GM19324 (cell line): ENCODE data around the gene PLEKHS1.
"Not testable (repeated sequence)": the region's sequence is repeated elsewhere in the genome, so short reads cannot be mapped to it uniquely, and the experiment has no call there.

Source experiments
- ATAC-seq: cut with Tn5 transposase; IDR thresholded peaks from one replicate; pipeline ENCODE4 v1.9.1; 2021; ENCODE audit warnings: mild to moderate bottlenecking, moderate library complexity; ENCODE audit not compliant: unreplicated experiment, low FRiP score

The PLEKHS1 gene

DNA sequence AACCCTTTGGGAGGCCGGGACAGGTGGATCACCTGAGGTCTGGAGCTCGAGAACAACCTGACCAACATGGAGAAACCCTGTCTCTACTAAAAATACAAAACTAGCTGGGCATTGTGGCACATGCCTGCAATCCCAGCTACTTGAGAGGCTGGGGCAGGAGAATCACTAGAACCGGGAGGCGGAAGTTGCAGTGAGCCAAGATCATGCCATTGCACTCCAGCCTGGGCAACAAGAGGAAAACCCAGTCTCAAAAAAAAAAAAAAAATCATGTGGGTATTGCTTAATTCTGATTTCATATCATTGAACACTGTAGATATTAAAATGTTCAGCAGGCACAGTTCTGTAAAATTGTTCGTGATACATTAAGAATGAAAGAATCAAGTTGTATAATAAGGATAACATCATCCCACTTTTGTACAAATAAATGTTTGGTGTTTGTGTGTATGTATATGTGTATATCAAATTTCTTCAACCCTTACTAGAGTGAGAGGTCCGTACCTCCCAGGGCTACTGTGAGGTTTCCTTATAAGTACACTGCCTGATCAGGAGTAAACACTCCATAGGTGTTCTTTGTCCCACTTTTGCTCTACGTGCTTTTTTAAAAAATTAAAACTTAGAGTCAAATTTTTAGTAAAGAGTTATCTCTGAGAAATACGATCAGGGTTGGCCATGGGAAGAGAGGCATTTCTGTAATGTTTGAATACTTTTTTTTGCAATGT lies 31.7 kb downstream of the PLEKHS1 start:
- no peak for ATAC-seq

- ATAC-seq: peak; percentile 38
Observed at GRCh38 chr10:113788604-113789083, 37.2 kb downstream of the PLEKHS1 start.

DNA sequence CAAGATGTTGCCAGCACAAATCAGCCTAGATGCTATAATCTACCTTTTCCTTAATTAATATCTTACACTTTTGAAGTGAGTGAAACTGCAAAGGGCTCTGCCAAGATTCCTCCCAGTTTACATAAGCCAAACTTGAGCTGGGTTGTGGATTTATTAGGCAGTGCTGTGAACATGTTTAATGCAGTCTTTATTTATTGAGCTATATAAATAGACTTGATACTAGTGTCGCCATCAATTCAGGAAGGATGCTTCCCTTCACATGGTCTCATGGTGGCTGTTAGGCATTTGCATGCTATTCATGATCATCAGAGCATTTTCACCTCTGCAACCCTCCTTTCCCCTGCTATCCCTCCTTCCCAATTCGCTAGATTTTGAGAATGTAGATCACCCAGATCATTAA lies 40.2 kb downstream of the PLEKHS1 start:
- ATAC-seq: no peak

- ATAC-seq: no peak
Observed at GRCh38 chr10:113801569-113801968, 50.1 kb downstream of the PLEKHS1 start.

DNA sequence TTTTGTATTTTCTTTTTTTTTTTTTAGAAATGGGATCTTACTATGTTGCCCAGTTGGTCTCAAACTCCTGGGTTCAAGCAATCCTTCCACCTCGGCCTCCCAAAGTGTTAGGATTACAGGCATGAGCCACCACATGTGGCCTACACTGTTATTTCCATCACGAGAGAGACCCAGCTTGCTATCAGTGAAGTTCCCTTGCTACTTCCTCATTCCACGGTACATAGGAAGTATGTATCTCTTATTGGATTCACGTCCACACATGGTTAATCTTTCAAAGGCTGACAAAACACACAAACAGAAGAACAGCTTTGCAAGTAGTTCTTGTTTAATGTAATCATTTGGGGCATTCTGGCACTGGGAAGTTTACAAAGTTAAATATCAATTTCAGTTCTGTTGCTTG lies 51.5 kb downstream of the PLEKHS1 start:
- no peak for ATAC-seq

GRCh38 chr10:113806503-113806902 lies 55.0 kb downstream of the PLEKHS1 start:
- no peak for ATAC-seq

- ATAC-seq: no peak
Observed at GRCh38 chr10:113808168-113808567, 56.7 kb downstream of the PLEKHS1 start.

DNA sequence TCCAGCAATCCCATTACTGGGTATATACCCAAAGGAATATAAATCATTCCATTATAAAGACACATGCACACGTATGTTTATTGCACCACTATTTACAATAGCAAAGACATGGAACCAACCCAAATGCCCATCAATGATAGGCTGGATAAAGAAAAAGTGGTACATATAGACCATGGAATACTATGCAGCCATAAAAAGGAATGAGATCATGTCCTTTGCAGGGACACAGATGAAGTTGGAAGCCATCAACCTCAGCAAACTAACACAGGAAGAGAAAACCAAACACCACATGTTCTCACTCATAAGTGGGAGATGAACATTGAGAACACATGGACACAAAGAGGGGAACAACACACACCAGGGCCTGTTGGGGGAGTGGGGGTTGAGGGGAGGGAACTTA lies 63.2 kb downstream of the PLEKHS1 start:
- not testable (repeated sequence) for ATAC-seq

GRCh38 chr10:113819989-113820388 lies 68.5 kb downstream of the PLEKHS1 start:
- no peak for ATAC-seq

DNA sequence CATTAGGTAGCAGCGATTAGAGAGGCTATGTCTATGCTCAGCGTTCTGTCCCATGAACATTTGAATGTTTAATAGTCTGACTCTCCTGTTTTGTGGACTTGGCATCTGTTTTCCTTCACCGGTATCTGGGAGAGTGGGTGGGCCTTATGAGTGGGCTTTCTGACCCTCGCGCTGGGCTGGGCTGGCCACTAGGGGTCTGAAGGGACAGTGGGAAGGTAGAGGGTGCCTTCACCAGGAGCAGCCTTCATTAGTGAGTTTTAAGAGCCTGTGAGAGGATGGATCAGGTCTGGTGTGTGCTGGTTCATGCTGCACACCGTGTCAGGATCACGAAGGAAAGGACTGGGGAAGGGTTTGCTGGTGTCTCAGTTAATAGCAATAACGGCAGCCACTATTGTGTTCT lies 69.0 kb downstream of the PLEKHS1 start:
- no peak for ATAC-seq

DNA sequence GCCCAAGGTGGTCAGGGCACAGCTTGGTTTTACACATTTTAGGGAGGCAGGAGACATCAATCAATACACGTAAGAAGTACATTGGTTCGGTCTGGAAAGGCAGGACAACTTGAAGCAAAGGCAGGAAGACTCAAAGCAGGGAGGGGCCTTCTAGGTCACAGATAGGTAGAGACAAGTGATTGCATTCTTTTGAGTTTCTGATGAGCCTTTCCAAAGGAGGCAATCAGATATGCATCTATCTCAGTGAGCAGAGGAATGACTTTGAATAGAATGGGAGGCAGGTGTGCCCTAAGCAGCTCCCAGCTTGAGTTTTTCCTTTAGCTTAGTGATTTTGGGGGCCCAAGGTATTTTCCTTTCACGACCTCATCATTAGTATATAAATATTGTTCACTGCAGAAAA lies 69.8 kb downstream of the PLEKHS1 start:
- not testable (repeated sequence) for ATAC-seq

DNA sequence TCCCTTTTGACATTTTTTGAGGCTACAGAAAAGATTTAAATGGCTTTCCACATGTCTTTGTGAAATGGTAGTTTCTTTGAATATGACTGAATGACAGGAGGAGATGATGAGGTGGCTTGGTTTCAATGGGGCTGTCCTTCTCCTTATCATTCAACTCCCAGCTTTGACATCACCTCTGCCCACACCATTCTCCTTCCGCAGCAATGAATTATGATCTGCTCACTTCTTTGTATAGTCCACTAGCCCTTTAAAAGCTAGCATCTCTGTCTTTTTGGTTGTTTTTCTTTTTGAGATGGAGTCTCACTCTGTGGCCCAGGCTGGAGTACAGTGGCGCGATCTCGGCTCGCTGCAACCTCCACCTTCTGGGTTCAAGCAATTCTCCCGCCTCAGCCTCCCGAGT lies 70.7 kb downstream of the PLEKHS1 start:
- no peak for ATAC-seq

GRCh38 chr10:113823389-113823788 lies 71.9 kb downstream of the PLEKHS1 start:
- ATAC-seq: no peak

GRCh38 chr10:113825791-113826190 lies 74.3 kb downstream of the PLEKHS1 start:
- no peak for ATAC-seq

DNA sequence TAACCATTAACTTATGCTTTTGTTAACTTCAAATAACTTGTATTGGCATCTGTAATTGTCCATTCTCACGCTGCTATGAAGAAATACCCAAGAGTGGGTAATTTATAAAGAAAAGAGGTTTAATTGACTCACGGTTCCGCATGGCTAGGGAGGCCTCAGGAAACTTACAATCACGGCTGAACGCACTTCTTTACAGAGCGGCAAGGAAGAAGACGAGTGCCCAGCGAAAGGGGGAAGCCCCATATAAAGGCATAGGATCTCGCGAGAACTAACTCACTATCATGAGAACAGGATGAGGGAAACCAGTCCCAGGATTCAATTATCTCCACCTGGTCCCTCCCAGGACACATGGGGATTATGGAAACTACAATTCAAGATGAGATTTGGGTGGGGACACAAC lies 77.1 kb downstream of the PLEKHS1 start:
- not testable (repeated sequence) for ATAC-seq
